NCI-H2029 treated with DMSO at 0.1 percent for 48 hours (cell line): Measurements from ENCODE around the gene MICB.
"Not testable (repeated sequence)": the region's sequence is repeated elsewhere in the genome, so short reads cannot be mapped to it uniquely, and the experiment has no call there.

ENCODE experiments used
- DNase-seq: peaks from one replicate; lab custom pipeline; 2025; lab: John Stamatoyannopoulos, UW

MICB gene

DNA sequence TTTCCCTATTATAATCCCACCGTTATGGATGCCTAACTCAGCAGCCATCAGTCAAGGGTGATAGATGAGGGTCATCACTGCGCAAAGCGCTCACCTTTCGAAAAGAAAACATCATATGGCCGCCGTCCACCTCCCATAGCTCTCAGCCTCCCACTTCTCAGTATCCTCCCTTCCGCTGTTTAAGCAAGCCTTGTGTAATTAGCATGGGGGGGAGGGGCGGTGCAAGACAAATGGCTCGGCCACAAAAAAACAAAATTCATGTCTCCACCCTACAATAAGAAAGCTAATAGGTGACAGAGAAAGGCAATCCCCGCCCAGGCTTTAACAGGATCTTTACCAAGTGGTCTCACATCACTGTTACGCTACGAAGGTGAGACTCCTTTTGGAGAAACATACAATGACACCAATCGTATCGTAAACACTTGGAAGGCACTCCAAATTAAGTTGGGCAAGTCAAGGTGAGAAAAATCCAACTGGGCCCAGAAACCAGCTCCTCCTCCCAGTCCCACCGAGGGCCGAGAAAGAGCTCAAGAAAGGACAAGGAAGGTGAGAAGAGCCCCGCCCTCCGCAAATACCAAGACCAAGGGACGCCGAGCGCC is 43.2 kb downstream of the MICB start:
- DNase-seq = peak; percentile 42

GRCh38 chr6:31541658-31542521 is 43.9 kb downstream of the MICB start, which contains the start of gene DDX39B:
Gene DDX39B, minus strand, starts transcription at chr6:31542003. Its CDS starts 1,471 bp downstream, at chr6:31540532.
- DNase-seq = peak; percentile 96

- DNase-seq = no peak
Observed at GRCh38 chr6:31543639-31544038, 45.7 kb downstream of the MICB start.

GRCh38 chr6:31544676-31545075 is 46.7 kb downstream of the MICB start:
- no peak for DNase-seq

- DNase-seq = no peak
Observed at GRCh38 chr6:31545291-31545690, 47.3 kb downstream of the MICB start.

- peak; percentile 85 for DNase-seq
Observed at GRCh38 chr6:31546339-31546957, 48.5 kb downstream of the MICB start, which contains the start of gene ATP6V1G2. Gene ATP6V1G2, minus strand, starts transcription at chr6:31546608. Its CDS starts 49 bp downstream, at chr6:31546559.

DNA sequence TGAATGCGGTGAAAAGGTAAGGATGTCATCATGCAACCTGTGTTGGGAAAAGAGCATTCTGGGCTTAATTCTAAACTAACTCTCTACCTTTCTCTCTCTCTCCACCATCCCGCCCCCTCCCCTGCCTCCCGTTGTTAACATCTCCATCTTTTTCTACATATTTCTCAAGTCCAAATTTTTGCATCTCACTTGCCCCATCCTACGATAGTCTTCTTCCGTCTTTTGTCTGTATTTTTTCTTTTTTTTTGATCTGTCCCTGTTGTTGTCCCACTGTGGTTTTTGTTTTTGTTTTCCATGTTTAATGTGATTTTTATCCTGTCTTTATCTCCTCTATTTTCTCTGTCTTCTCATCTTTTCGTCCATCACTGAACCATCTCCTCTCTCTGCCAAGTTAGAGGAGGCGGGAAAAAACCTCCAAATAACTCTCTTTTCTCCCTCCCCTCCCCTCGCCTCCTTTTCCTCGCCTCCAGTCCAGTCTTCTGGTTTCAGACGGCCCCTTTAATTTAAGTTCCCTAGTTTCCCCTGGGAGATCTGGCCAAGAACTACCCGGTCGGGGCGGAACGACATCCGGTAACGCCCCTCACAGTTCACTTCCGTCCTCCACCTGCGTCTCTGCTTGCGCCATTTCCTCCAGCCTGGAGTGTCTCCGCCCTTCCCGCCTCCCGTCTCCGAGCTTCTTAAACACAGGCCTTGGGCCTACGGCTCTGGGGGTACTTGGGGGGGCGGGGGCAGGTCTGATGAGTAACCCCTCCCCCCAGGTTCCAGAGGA is 49.2 kb downstream of the MICB start, which contains the start of gene NFKBIL1:
Gene NFKBIL1, plus strand, starts transcription at position 651 of the 769 bp plus-strand sequence. Its CDS starts 87 bp downstream, at position 738.
- DNase-seq = peak; percentile 97

DNA sequence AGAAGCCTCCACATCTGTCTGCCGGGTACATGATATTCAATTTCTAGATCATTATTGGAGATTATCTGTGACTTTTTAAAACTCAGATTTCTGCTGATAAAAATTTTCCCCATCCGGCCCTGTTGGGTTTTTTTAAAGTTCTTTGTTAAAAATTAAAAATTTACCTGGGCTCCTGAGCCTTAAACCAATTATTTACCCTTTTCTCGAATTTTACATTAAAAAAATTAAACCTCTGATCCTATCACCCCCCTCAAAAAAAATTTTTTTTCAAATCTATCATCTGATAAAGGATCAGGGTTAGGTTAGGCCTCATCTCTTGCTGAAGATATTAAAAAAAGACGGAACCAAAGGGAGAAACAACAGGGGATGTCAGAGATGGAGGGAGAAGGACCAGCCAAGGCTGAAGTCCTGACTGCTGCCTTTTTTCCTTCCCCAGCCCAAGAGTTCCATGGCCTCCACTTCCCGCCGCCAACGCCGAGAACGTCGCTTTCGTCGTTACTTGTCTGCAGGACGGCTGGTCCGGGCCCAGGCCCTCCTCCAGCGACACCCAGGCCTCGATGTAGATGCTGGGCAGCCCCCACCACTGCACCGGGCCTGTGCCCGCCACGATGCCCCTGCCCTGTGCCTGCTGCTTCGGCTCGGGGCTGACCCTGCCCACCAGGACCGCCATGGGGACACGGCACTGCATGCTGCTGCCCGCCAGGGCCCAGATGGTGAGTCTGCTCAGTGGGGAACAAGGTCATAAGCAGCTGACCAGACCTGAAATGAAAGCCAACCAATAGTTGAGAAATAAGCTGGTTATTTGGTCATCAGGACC is 50.0 kb downstream of the MICB start:
- DNase-seq = no peak

DNA sequence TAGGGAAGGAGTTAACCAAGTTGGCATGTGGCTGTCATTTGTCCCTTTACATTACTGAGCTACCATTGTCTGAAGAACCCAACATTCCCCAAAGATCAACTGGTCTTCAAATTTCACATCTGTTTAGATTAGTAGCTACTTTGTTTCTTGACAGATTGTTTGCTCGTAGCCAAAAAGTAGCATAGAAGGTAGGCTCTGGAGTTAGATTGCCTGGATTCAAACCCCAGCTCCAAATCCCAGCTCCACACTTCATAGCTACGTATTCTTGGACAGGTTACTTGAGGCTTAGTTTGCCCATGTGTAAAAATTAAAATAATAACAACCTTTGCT is 50.6 kb downstream of the MICB start:
- DNase-seq = no peak

- not testable (repeated sequence) for DNase-seq
Observed at GRCh38 chr6:31551371-31551770, 53.4 kb downstream of the MICB start.

GRCh38 chr6:31556307-31556706 is 58.4 kb downstream of the MICB start:
- no peak for DNase-seq

DNA sequence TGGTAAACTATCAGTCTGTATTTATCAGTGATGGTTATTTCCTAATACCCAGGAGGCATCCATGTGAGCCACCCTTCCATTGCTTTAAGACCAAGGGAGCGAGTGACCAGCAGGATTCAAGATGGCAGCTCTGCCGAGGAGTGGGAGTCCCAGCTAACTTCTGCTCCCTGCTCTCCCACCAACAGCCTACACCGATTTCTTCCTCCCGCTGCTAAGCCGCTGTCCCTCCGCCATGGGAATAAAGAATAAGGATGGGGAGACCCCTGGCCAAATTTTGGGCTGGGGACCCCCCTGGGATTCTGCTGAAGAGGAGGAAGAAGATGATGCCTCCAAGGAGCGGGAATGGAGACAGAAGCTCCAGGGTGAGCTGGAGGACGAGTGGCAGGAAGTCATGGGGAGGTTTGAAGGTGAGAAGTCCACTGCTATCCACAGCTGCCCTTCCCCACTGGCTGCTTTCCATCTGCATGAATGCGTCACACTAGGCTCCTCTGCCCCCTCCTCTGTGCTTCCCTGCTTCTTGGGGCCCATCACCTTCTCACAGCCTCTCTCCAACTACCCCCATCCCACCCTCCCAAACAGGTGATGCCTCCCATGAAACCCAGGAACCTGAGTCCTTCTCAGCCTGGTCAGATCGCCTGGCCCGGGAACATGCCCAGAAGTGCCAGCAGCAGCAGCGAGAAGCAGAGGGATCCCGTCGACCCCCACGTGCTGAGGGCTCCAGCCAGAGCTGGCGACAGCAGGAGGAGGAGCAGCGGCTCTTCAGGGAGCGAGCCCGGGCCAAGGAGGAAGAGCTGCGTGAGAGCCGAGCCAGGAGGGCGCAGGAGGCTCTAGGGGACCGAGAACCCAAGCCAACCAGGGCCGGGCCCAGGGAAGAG is 59.7 kb downstream of the MICB start:
- DNase-seq = no peak

GRCh38 chr6:31558318-31558625 is 60.3 kb downstream of the MICB start:
- DNase-seq = no peak

GRCh38 chr6:31558631-31559500 is 60.9 kb downstream of the MICB start:
- no peak for DNase-seq

- DNase-seq = no peak
Observed at GRCh38 chr6:31559606-31559957, 61.6 kb downstream of the MICB start.

- DNase-seq = no peak
Observed at GRCh38 chr6:31559958-31560696, 62.2 kb downstream of the MICB start.

DNA sequence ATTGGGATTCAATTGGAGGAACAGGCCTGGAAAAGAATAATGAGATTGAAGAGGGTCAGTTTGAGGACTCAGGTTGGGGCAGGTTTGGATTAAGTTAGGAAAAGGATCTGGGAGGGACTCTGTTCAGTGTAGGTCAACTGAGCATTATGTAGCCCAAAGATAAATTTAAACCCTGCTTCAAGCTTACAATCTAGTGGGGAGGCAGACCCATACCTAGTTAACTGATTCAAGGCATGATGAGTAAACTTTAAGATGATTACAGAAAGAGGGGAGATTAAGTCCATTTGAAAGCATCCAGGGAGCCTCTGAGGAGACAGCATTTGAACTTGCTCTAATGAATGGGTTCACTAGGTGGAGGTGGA is 62.7 kb downstream of the MICB start:
- no peak for DNase-seq
